GM23338 (cell line): Measurements from ENCODE around the gene USP7. TPM values are rescaled to one million over a fixed set of nuclear protein-coding genes. Genes with fewer than 3 reads are reported as not detected.

Experiments used
- ATAC-seq: fragments of 200-7000 bp; cut with Tn5 transposase; 3 replicates; pipeline ENCODE4 v1.9.1; 2020
- DNase-seq: peaks from one replicate; pipeline ENCODE4 v3.0.0-alpha.2; 2015; ENCODE audit warnings: low spot score
- H2AFZ ChIP-seq: fragments of 200-600 bp; sonication (generic); 2 replicates; pipeline ENCODE4 v1.8.0; 2016; ENCODE audit warnings: antibody characterized with exemption, mild to moderate bottlenecking, moderate library complexity
- H3F3A ChIP-seq: fragments of 200-600 bp; sonication (generic); replicated peaks from 2 replicates; pipeline ENCODE4 v1.8.0; 2017; ENCODE audit warnings: antibody characterized with exemption, mixed run types, low read depth
- H3K27ac ChIP-seq: fragments of 200-600 bp; sonication (generic); 2 replicates; pipeline ENCODE4 v1.6.1; 2016; ENCODE audit warnings: low read depth
- H3K27me3 ChIP-seq: fragments of 200-600 bp; sonication (generic); 2 replicates; pipeline ENCODE4 v1.8.0; 2016; ENCODE audit warnings: mild to moderate bottlenecking, mixed run types, moderate library complexity; ENCODE audit not compliant: insufficient read depth
- H3K36me3 ChIP-seq: fragments of 200-600 bp; sonication (generic); 2 replicates; pipeline ENCODE4 v1.8.0; 2016; ENCODE audit warnings: mild to moderate bottlenecking; ENCODE audit not compliant: insufficient read depth
- H3K4me1 ChIP-seq: fragments of 200-600 bp; sonication (generic); 2 replicates; pipeline ENCODE4 v1.8.0; 2016; ENCODE audit warnings: mild to moderate bottlenecking, moderate library complexity; ENCODE audit not compliant: insufficient read depth
- H3K4me2 ChIP-seq: fragments of 200-600 bp; sonication (generic); 2 replicates; pipeline ENCODE4 v1.7.1; 2017; ENCODE audit warnings: mixed run types
- H3K4me3 ChIP-seq: fragments of 200-600 bp; sonication (generic); 2 replicates; pipeline ENCODE4 v1.6.1; 2016; ENCODE audit warnings: mixed run types
- H3K79me2 ChIP-seq: fragments of 200-600 bp; sonication (generic); replicated peaks from 2 replicates; pipeline ENCODE4 v1.8.0; 2017; ENCODE audit warnings: mild to moderate bottlenecking; ENCODE audit not compliant: insufficient read depth
- H3K9me2 ChIP-seq: fragments of 200-600 bp; sonication (generic); 2 replicates; pipeline ENCODE4 v1.8.0; 2017; ENCODE audit not compliant: insufficient read depth
- H4K20me1 ChIP-seq: fragments of 200-600 bp; sonication (generic); replicated peaks from 2 replicates; pipeline ENCODE4 v1.8.0; 2017; ENCODE audit warnings: mild to moderate bottlenecking; ENCODE audit not compliant: insufficient read depth
- H3K27ac Mint-ChIP-seq: 2 replicates; pipeline ENCODE4 v1.8.0; 2020; ENCODE audit warnings: inconsistent platforms, mild to moderate bottlenecking, moderate library complexity, mixed read lengths
- H3K27me3 Mint-ChIP-seq: 3 replicates; pipeline ENCODE4 v1.8.0; 2022; ENCODE audit warnings: low read depth, mild to moderate bottlenecking, moderate library complexity, mixed read lengths, inconsistent platforms; ENCODE audit not compliant: insufficient read depth, poor library complexity
- H3K36me3 Mint-ChIP-seq: 3 replicates; pipeline ENCODE4 v1.8.0; 2021; ENCODE audit warnings: low read depth, mild to moderate bottlenecking, inconsistent platforms, moderate library complexity, mixed read lengths
- H3K4me1 Mint-ChIP-seq: 3 replicates; pipeline ENCODE4 v1.8.0; 2020; ENCODE audit warnings: mild to moderate bottlenecking, inconsistent platforms, mixed read lengths
- H3K4me3 Mint-ChIP-seq: 3 replicates; pipeline ENCODE4 v1.8.0; 2021; ENCODE audit warnings: moderate library complexity, mild to moderate bottlenecking, inconsistent platforms, mixed read lengths
- H3K9me3 Mint-ChIP-seq: 3 replicates; pipeline ENCODE4 v1.8.0; 2020; ENCODE audit warnings: moderate library complexity, mild to moderate bottlenecking, inconsistent platforms, mixed read lengths
- CREB1 ChIP-seq: fragments of 250-450 bp; sonication (Bioruptor Pico); IDR thresholded peaks from 2 replicates; pipeline ENCODE4 v1.5.0; 2020; ENCODE audit warnings: low read depth, mild to moderate bottlenecking, moderate library complexity
- ETS1 ChIP-seq: IDR thresholded peaks from 2 replicates; pipeline ENCODE4 v1.6.1; 2016; ENCODE audit warnings: antibody characterized with exemption
- JUNB ChIP-seq: IDR thresholded peaks from one replicate; pipeline ENCODE4 v1.6.1; 2016; ENCODE audit warnings: antibody characterized with exemption; ENCODE audit not compliant: unreplicated experiment
- NANOG ChIP-seq: IDR thresholded peaks from 2 replicates; pipeline ENCODE4 v1.6.1; 2016; ENCODE audit warnings: antibody characterized with exemption, borderline replicate concordance
- POLR2AphosphoS5 ChIP-seq: IDR thresholded peaks from 2 replicates; pipeline ENCODE4 v1.6.1; 2016; ENCODE audit warnings: antibody characterized with exemption, low read depth
- REST ChIP-seq: IDR thresholded peaks from one replicate; pipeline ENCODE4 v1.6.1; 2018; ENCODE audit warnings: antibody characterized with exemption; ENCODE audit not compliant: unreplicated experiment
- ZNF331 ChIP-seq: fragments of 250-450 bp; sonication (Bioruptor Pico); IDR thresholded peaks from 2 replicates; pipeline ENCODE4 v1.5.0; 2020; ENCODE audit warnings: low read depth, mild to moderate bottlenecking, moderate library complexity
- polyA plus RNA-seq: library from polyadenylated mRNA; unstranded; fragments of >200 nt; fragmentation: Nextera tagmentation; extraction: Ambion mirVana; gene quantifications from 2 replicates; pipeline ENCODE4 v1.2.1, GENCODE V29; 2016
- total RNA-seq: library from RNA; depleted of rRNA; stranded (reverse); fragments of >200 nt; shearing (Covaris generic); gene quantifications from 2 replicates; pipeline ENCODE4 v1.2.3, GENCODE V29; 2014
- TF ChIP-seq, protein P1 (sequence below), 2 experiments: fragments of 200-600 bp in 1 of 2; sonication (generic) in 1 of 2; conservative IDR thresholded peaks; 2 replicates each; pipeline versions ENCODE4 v1.5.1 to v1.6.1; 2016 to 2017; ENCODE audit warnings: antibody characterized with exemption in 2 of 2, low read depth in 2 of 2, mild to moderate bottlenecking in 2 of 2, moderate library complexity in 1 of 2

USP7 gene
- total and polyA plus RNA-seq, 2 experiments from 2014 or later: 42.3 to 130 TPM

- Mint-ChIP-seq H3K4me1 (peaks cover 3% of the 10 kb centered on the region; the same call in 1 of the 3 replicates), H3K4me3 (no peak overlapping the region), H3K27me3 (peaks cover 3% of the 10 kb centered on the region), H3K9me3 (no peaks in the 10 kb centered on the region), H3K27ac (no peak overlapping the region; the same call in 1 of the 2 replicates), H3K36me3 (peaks cover 74% of the 10 kb centered on the region)
- Histone ChIP-seq H3K27ac (no peak overlapping the region), H4K20me1 (peaks cover 50% of the 10 kb centered on the region), H3K4me3 (no peak overlapping the region), H3K9me2 (no peaks in the 10 kb centered on the region), H3K4me2 (no peak overlapping the region), H2AFZ (no peak overlapping the region), H3F3A (peaks cover 9% of the 10 kb centered on the region; the same call in 1 of the 2 replicates), H3K79me2 (peaks cover 45% of the 10 kb centered on the region), H3K27me3 (no peaks in the 10 kb centered on the region), H3K36me3 (peaks cover 42% of the 10 kb centered on the region), H3K4me1 (no peaks in the 10 kb centered on the region)
- no peak for TF ChIP-seq POLR2AphosphoS5
- TF ChIP-seq, protein P1, sequence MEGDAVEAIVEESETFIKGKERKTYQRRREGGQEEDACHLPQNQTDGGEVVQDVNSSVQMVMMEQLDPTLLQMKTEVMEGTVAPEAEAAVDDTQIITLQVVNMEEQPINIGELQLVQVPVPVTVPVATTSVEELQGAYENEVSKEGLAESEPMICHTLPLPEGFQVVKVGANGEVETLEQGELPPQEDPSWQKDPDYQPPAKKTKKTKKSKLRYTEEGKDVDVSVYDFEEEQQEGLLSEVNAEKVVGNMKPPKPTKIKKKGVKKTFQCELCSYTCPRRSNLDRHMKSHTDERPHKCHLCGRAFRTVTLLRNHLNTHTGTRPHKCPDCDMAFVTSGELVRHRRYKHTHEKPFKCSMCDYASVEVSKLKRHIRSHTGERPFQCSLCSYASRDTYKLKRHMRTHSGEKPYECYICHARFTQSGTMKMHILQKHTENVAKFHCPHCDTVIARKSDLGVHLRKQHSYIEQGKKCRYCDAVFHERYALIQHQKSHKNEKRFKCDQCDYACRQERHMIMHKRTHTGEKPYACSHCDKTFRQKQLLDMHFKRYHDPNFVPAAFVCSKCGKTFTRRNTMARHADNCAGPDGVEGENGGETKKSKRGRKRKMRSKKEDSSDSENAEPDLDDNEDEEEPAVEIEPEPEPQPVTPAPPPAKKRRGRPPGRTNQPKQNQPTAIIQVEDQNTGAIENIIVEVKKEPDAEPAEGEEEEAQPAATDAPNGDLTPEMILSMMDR (conservative IDR thresholded peaks at IDR 0.05; ENCODE audit: low read depth in 2 of 2): no peak
- TF ChIP-seq NANOG: no peak
- no peak for ATAC-seq
- DNase-seq: no peak
Measured at GRCh38 chr16:8921347-8921984, 42.2 kb downstream of the USP7 start.

- DNase-seq: no peak
- peak overlapping the region; percentile 34 for H3K27ac ChIP-seq
- H3K27me3 ChIP-seq: no peaks in the 10 kb centered on the region
- Mint-ChIP-seq H3K27ac (no peak overlapping the region; the same call in 1 of the 2 replicates), H3K4me3 (no peak overlapping the region), H3K9me3 (no peaks in the 10 kb centered on the region), H3K27me3 (peaks cover 3% of the 10 kb centered on the region), H3K4me1 (peaks cover 3% of the 10 kb centered on the region; the same call in 1 of the 3 replicates), H3K36me3 (peaks cover 79% of the 10 kb centered on the region)
- H3K9me2 ChIP-seq: no peaks in the 10 kb centered on the region
- no peak overlapping the region for H3K4me2 ChIP-seq
- H3K36me3 ChIP-seq: peaks cover 42% of the 10 kb centered on the region
- no peak for ATAC-seq
- no peak overlapping the region for H3K4me3 ChIP-seq
- peaks cover 46% of the 10 kb centered on the region for H4K20me1 ChIP-seq
- peaks cover 38% of the 10 kb centered on the region for H3K79me2 ChIP-seq
- no peak overlapping the region for H2AFZ ChIP-seq
- no peaks in the 10 kb centered on the region for H3K4me1 ChIP-seq
- peaks cover 9% of the 10 kb centered on the region; the same call in 1 of the 2 replicates for H3F3A ChIP-seq
- no peak for TF ChIP-seq REST
- TF ChIP-seq JUNB: no peak
- no peak for TF ChIP-seq ETS1
- no peak for TF ChIP-seq ZNF331 (CRISPR knock-in tag)
- no peak for TF ChIP-seq CREB1 (CRISPR knock-in tag)
- TF ChIP-seq, protein P1 (conservative IDR thresholded peaks at IDR 0.05; ENCODE audit: low read depth in 2 of 2): no peak
Measured at GRCh38 chr16:8920645-8921346, 42.9 kb downstream of the USP7 start.
